ENCODE results near the gene ETV3. TPM values are rescaled to one million over a fixed set of nuclear protein-coding genes. Genes with fewer than 3 reads are reported as not detected.
A peak's percentile ranks its signal among the peaks of the same experiment; 100 is the strongest.

The ETV3 gene
- total and polyA plus RNA-seq, 12 donors = 3.7 to 27.5 (median 20.1) TPM

- Histone ChIP-seq H3K9me3 (no peaks in the 10 kb centered on the region), H3K27me3 (peaks cover 0 to 61% (median 46%) of the 10 kb centered on the region in 7 donors), H3K36me3 (no peaks in the 10 kb centered on the region), H3K4me3 (no peak overlapping the region), H3K4me1 (peaks cover 0 to 14% (median 0%) of the 10 kb centered on the region in 9 donors), H3K27ac (no peak overlapping the region)
- ATAC-seq = peak in 4 of 8 donors; percentile 24 to 52 (median 30)
- no peak for TF ChIP-seq CTCF (IDR thresholded peaks at IDR 0.05)
- 62 to 65% methylated on average over 7 of the region's 7 CpGs for WGBS, 2 donors
- no peak for DNase-seq
- intact Hi-C loops (cut with DNase I) = no loop called here
Measured at GRCh38 chr1:157113106-157113505, 25.1 kb downstream of the ETV3 start.

- no peak overlapping the region for H3K4me3 ChIP-seq
- H3K36me3 ChIP-seq = no peaks in the 10 kb centered on the region
- peaks cover 0 to 16% (median 0%) of the 10 kb centered on the region in 9 donors for H3K4me1 ChIP-seq
- ATAC-seq (no peak), DNase-seq (no peak)
- no peak for TF ChIP-seq CTCF (IDR thresholded peaks at IDR 0.05)
- WGBS, 2 donors = 75 to 79% methylated on average over 8 of the region's 8 CpGs
- H3K27ac ChIP-seq = no peak overlapping the region
- peaks cover 0 to 69% (median 54%) of the 10 kb centered on the region in 7 donors for H3K27me3 ChIP-seq
- intact Hi-C loops (cut with DNase I) = no loop called here
- H3K9me3 ChIP-seq = no peaks in the 10 kb centered on the region
Measured at GRCh38 chr1:157112186-157112867, 25.9 kb downstream of the ETV3 start.

GRCh38 chr1:157111396-157112165 is 26.6 kb downstream of the ETV3 start:
- DNase-seq (no peak), ATAC-seq (no peak)
- Histone ChIP-seq H3K36me3 (no peaks in the 10 kb centered on the region), H3K27ac (no peak overlapping the region), H3K27me3 (peaks cover 0 to 76% (median 61%) of the 10 kb centered on the region in 7 donors), H3K4me3 (no peak overlapping the region), H3K9me3 (no peaks in the 10 kb centered on the region), H3K4me1 (peaks cover 0 to 23% (median 0%) of the 10 kb centered on the region in 9 donors)
- intact Hi-C loops (cut with DNase I) = no loop called here
- no peak for TF ChIP-seq CTCF (IDR thresholded peaks at IDR 0.05)
- 47 to 50% methylated on average over 19 of the region's 19 CpGs for WGBS, 2 donors

GRCh38 chr1:157110686-157111085 is 27.5 kb downstream of the ETV3 start:
- Histone ChIP-seq H3K36me3 (no peaks in the 10 kb centered on the region), H3K27ac (no peak overlapping the region), H3K27me3 (peaks cover 0 to 82% (median 64%) of the 10 kb centered on the region in 7 donors), H3K4me1 (peaks cover 0 to 28% (median 0%) of the 10 kb centered on the region in 9 donors), H3K4me3 (no peak overlapping the region), H3K9me3 (no peaks in the 10 kb centered on the region)
- WGBS, 2 donors = 67 to 69% methylated on average over 3 of the region's 3 CpGs
- ATAC-seq = no peak
- no peak for DNase-seq
- intact Hi-C loops (cut with DNase I) = no loop called here
- TF ChIP-seq CTCF (IDR thresholded peaks at IDR 0.05) = no peak

Measured in heart right ventricle (tissue), 16 donors.